HG03139 (cell line): Measurements from ENCODE around the gene ESAM.
A peak's percentile ranks its signal among the peaks of the same experiment; 100 is the strongest.

Experiments
- ATAC-seq: cut with Tn5 transposase; IDR thresholded peaks from one replicate; pipeline ENCODE4 v1.9.1; 2021; ENCODE audit not compliant: unreplicated experiment

ESAM gene

GRCh38 chr11:124753624-124754023 is 8.5 kb downstream of the ESAM start:
- no peak for ATAC-seq

GRCh38 chr11:124753205-124753604 is 8.9 kb downstream of the ESAM start:
- no peak for ATAC-seq

GRCh38 chr11:124752471-124753102 is 9.5 kb downstream of the ESAM start:
- ATAC-seq, result no peak

- no peak for ATAC-seq
Observed at GRCh38 chr11:124751741-124752470, 10.2 kb downstream of the ESAM start, which contains the start of gene VSIG2. VSIG2 (minus strand) TSS chr11:124752255; CDS start chr11:124752137, 118 bp downstream.

GRCh38 chr11:124751391-124751740 is 10.7 kb downstream of the ESAM start:
- ATAC-seq, result no peak

- no peak for ATAC-seq
Observed at GRCh38 chr11:124749912-124750311, 12.2 kb downstream of the ESAM start.

GRCh38 chr11:124748481-124749343 is 13.4 kb downstream of the ESAM start:
- no peak for ATAC-seq

- no peak for ATAC-seq
Observed at GRCh38 chr11:124748100-124748418, 14.0 kb downstream of the ESAM start.

GRCh38 chr11:124747406-124748099 is 14.5 kb downstream of the ESAM start:
- no peak for ATAC-seq

- peak; percentile 85 for ATAC-seq
Observed at GRCh38 chr11:124746621-124747243, 15.4 kb downstream of the ESAM start.

GRCh38 chr11:124745835-124746620 is 16.1 kb downstream of the ESAM start:
- peak; percentile 18 for ATAC-seq

- no peak for ATAC-seq
Observed at GRCh38 chr11:124745270-124745834, 16.7 kb downstream of the ESAM start.

GRCh38 chr11:124743050-124743449 is 19.0 kb downstream of the ESAM start:
- ATAC-seq, result no peak

- ATAC-seq, result no peak
Observed at GRCh38 chr11:124742555-124742954, 19.5 kb downstream of the ESAM start.

- peak; percentile 39 for ATAC-seq
Observed at GRCh38 chr11:124740277-124740882, 21.7 kb downstream of the ESAM start.

- ATAC-seq, result peak; percentile 97
Observed at GRCh38 chr11:124739479-124740276, 22.4 kb downstream of the ESAM start, which contains the start of gene NRGN. NRGN (plus strand) TSS chr11:124739942; CDS start chr11:124740085, 143 bp downstream.

GRCh38 chr11:124738713-124739478 is 23.2 kb downstream of the ESAM start:
- no peak for ATAC-seq
